GM12892 (cell line): ENCODE measurements around the gene ALKBH3.

Experiments
- POLR2A ChIP-seq: IDR thresholded peaks from 2 replicates; pipeline ENCODE4 v1.6.1; 2011; ENCODE audit warnings: low read depth, low read length, control low read depth
- POLR2AphosphoS5 ChIP-seq: IDR thresholded peaks from 2 replicates; pipeline ENCODE4 v1.6.1; 2011; ENCODE audit warnings: low read depth, low read length, control low read depth
- TAF1 ChIP-seq: IDR thresholded peaks from 2 replicates; pipeline ENCODE4 v1.6.1; 2011; ENCODE audit warnings: low read depth, mild to moderate bottlenecking, control low read depth, low read length, borderline replicate concordance

- TF ChIP-seq POLR2AphosphoS5: no peak
- TF ChIP-seq POLR2A: no peak
- TF ChIP-seq TAF1: no peak
These were observed 43.7 kb downstream of the ALKBH3 start for GRCh38 chr11:43924112-43924855.
